Muscle layer of duodenum (tissue), 2 donors: Measurements from ENCODE around the gene RAB20.
"Not testable (repeated sequence)": the region's sequence is repeated elsewhere in the genome, so short reads cannot be mapped to it uniquely, and the experiment has no call there.

Source experiments
- H3K27ac ChIP-seq: one replicate; pipeline ENCODE4 v1.7.0; 2013; ENCODE audit warnings: mild to moderate bottlenecking, low read length
- H3K27me3 ChIP-seq: one replicate; pipeline ENCODE4 v1.7.0; 2013; ENCODE audit warnings: low read depth, mild to moderate bottlenecking, control low read depth, low read length
- H3K36me3 ChIP-seq, 2 donors: one replicate each; pipeline ENCODE4 v1.7.0; 2013; ENCODE audit warnings: low read length in 2 of 2, control low read depth in 1 of 2, mild to moderate bottlenecking in 1 of 2; ENCODE audit not compliant: insufficient read depth in 2 of 2, control insufficient read depth in 1 of 2
- H3K4me1 ChIP-seq, 2 donors: one replicate each; pipeline ENCODE4 v1.7.0; 2013; ENCODE audit warnings: low read length in 2 of 2, mild to moderate bottlenecking in 2 of 2, control low read depth in 1 of 2, moderate library complexity in 1 of 2; ENCODE audit not compliant: insufficient read depth in 2 of 2, control insufficient read depth in 1 of 2
- H3K4me3 ChIP-seq, 2 donors: one replicate each; pipeline ENCODE4 v1.7.0; 2013; ENCODE audit warnings: low read length in 2 of 2, low read depth in 1 of 2, mild to moderate bottlenecking in 1 of 2
- H3K9me3 ChIP-seq, 2 donors: one replicate each; pipeline ENCODE4 v1.7.0; 2013; ENCODE audit warnings: low read length in 2 of 2, control low read depth in 1 of 2, mild to moderate bottlenecking in 1 of 2; ENCODE audit not compliant: control insufficient read depth in 1 of 2
- donor health status: healthy.

Gene RAB20

DNA sequence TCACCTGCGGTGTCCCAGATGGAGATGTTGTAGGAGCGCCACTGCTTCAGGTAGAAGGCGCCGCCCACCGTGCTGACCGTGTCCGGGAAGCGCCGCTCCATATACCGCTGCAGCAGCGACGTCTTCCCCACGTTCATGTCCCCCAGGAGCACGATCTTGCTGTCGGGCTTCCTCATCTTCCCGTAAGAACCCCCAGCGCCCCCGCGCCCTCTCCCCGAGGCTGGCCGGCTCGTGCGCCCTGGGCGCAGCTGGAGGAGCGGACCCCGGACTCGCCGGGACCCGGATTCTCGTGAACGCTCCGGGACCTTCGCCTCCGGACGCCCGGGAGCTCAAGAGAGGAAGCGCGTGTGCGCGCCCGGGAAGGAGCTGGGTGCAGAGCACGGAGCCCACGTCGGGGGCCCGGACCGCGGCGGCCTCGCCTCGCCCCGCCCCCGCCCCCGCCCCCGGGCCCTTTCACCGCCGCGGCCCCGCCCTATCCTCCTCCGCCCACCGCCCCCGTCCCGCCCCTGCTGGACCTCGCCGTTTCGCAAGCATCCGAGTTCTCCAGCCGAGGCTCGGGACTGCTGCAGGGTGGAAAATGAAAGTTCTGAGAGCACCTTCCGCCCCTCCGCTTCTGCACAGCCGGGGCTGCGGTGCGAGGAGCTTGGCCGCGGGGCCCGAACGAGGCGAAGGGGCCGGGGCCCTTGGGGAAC, at the start of gene RAB20:
RAB20 (minus strand) TSS at position 379 of the 692 bp plus-strand sequence; CDS start at position 176, 203 bp downstream.
- H3K9me3 ChIP-seq: no peaks in the 10 kb centered on the region
- H3K27me3 ChIP-seq: no peaks in the 10 kb centered on the region
- H3K4me3 ChIP-seq: peak within 1 kb of the TSS; percentile 89 to 91
- H3K27ac ChIP-seq: peak within 1 kb of the TSS; percentile 94
- H3K36me3 ChIP-seq: peaks cover 0 to 8% of the 10 kb centered on the region in 2 donors
- H3K4me1 ChIP-seq: peaks cover 0 to 20% of the 10 kb centered on the region in 2 donors

- H3K4me1 ChIP-seq: no peaks in the 10 kb centered on the region
- H3K36me3 ChIP-seq: peaks cover 0 to 7% of the 10 kb centered on the region in 2 donors
- no peak overlapping the region for H3K4me3 ChIP-seq
- no peaks in the 10 kb centered on the region for H3K9me3 ChIP-seq
- no peak overlapping the region for H3K27ac ChIP-seq
- H3K27me3 ChIP-seq: no peaks in the 10 kb centered on the region
These were observed 49.6 kb upstream of the RAB20 start for GRCh38 chr13:110610955-110611595.

GRCh38 chr13:110607675-110608224, 46.2 kb upstream of the RAB20 start:
- Histone ChIP-seq H3K27me3 (no peaks in the 10 kb centered on the region), H3K4me3 (no peak overlapping the region), H3K9me3 (no peaks in the 10 kb centered on the region), H3K36me3 (no peaks in the 10 kb centered on the region), H3K4me1 (no peaks in the 10 kb centered on the region), H3K27ac (no peak overlapping the region)

DNA sequence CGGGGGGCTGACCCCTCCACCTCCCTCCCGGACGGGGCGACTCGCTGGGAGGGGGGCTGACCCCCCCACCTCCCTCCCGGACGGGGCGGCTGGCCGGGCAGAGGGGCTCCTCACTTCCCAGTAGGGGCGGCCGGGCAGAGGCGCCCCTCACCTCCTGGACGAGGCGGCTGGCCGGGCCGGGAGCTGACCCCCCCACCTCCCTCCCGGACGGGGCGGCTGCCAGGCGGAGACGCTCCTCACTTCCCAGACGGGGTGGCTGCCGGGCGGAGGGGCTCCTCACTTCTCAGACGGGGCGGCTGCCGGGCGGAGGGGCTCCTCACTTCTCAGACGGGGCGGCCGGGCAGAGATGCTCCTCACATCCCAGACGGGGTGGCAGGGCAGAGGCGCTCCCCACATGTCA, 44.8 kb upstream of the RAB20 start:
- not testable (repeated sequence) for H3K4me1 ChIP-seq, H3K27me3 ChIP-seq, H3K9me3 ChIP-seq

GRCh38 chr13:110605132-110605531, 43.6 kb upstream of the RAB20 start:
- Histone ChIP-seq H3K36me3 (no peaks in the 10 kb centered on the region), H3K4me3 (no peak overlapping the region), H3K27ac (no peak overlapping the region), H3K27me3 (no peaks in the 10 kb centered on the region), H3K4me1 (no peaks in the 10 kb centered on the region), H3K9me3 (no peaks in the 10 kb centered on the region)

More for the DNA sequence above, 44.8 kb upstream of the RAB20 start:
- not testable (repeated sequence) for H3K4me3 ChIP-seq, H3K27ac ChIP-seq, H3K36me3 ChIP-seq

DNA sequence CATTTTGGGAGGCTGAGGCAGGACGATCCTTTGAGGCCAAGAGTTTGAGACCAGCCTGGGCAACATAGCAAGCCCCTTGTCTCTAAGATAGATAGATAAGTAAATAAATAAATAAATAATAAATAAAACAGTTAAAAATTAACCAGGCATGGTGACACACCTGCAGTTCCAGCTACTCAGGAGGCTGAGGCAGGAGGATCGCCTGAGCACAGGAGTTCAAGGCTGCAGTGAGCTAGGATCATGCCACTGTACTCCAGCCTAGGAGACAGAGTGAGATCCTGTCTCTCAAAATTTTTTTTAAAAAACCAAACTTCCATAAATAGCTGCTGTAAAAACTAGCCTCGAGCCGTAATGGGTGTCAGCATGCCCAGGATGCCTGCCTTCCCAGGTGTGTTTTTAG, 39.5 kb upstream of the RAB20 start:
- Histone ChIP-seq H3K27ac (no peak overlapping the region), H3K4me1 (no peaks in the 10 kb centered on the region), H3K36me3 (no peaks in the 10 kb centered on the region), H3K4me3 (no peak overlapping the region), H3K27me3 (no peaks in the 10 kb centered on the region), H3K9me3 (no peaks in the 10 kb centered on the region)

- Histone ChIP-seq H3K4me1 (no peaks in the 10 kb centered on the region), H3K4me3 (no peak overlapping the region), H3K27me3 (no peaks in the 10 kb centered on the region), H3K36me3 (no peaks in the 10 kb centered on the region), H3K27ac (no peak overlapping the region), H3K9me3 (no peaks in the 10 kb centered on the region)
These were observed 38.8 kb upstream of the RAB20 start for GRCh38 chr13:110600261-110600819.

DNA sequence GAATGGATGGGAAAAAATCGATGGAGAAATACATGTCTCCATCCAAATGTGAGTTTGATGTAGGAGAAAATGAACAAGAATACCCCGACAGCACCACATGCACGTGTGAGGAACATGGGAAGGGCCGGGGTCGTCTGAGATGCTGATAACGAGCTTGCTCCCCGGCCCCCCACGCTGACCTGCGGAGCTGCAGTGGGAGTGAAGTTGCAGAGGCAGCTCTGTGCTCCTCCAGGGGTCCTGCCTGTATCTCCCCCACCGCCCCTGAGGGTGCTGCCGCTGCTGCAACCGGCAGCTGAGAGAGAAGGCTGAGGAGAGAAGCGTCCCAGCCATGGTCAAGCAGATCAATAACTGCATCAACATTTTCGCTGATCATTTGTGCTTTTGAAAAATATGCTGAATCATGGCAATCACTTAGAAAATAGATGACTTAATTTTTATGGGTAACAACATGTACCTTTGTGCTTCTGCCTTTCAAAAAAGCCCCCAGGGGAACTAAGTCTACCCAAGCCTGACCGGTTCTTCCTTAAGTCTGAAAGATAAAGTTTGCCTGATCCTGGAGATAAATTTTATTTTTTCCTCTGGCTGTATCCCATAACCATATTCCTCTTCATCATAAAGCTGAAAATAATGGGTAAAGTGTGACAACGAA, 35.6 kb upstream of the RAB20 start:
- H3K36me3 ChIP-seq: no peaks in the 10 kb centered on the region
- no peak overlapping the region for H3K4me3 ChIP-seq
- H3K9me3 ChIP-seq: no peaks in the 10 kb centered on the region
- H3K27me3 ChIP-seq: no peaks in the 10 kb centered on the region
- H3K4me1 ChIP-seq: no peaks in the 10 kb centered on the region
- no peak overlapping the region for H3K27ac ChIP-seq

DNA sequence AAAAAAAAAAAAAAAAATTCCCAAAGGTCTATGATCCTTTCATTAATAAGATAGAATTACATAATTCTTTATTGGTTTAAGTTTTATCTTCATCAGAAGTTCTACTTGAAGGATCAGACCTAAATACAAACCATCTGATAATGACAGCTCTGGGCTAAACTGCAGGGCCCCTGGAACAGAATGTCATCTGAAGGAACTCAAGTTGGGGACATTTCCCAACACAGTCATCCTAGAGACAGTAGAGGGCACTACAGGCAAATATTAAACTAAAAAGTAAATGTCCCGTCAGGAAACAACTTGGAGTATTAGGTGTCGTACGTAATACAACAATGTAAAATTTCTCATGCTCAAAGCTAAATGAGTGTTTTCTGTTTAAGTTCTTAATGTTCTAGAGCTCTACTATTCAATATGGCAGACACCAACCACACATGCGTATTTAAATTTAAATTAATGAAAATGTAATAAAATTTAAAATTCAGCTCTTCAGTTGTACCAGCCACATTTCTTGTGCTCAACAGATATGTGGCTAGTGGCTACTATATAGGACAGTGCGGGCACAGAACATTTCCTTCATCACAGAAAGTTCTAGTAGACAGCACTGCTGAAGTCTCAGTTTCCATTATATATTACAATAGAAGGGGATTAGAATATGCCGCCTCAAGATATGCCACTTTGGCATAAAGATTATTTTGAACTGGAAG, 32.1 kb upstream of the RAB20 start:
- Histone ChIP-seq H3K27me3 (no peaks in the 10 kb centered on the region), H3K36me3 (no peaks in the 10 kb centered on the region), H3K4me3 (no peak overlapping the region), H3K4me1 (no peaks in the 10 kb centered on the region), H3K27ac (no peak overlapping the region), H3K9me3 (no peaks in the 10 kb centered on the region)

DNA sequence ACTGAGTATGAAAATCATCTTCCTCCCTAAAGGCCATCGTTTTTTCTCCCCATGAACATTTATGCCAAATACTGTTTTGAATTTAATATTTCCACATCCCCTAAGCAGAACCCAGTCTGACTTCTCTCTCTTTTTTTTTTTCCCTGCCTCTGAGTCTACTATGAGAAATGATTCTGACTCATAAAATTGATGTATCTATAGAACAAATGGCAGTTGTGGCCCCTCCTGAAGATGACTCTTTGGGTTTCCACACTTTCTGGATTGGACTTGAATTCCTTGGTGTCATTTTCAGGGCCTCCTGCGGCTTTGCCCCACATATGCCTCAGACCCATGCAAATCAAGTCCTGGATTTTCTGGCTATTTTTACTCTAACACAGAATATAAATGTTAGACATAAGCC, 31.1 kb upstream of the RAB20 start:
- no peaks in the 10 kb centered on the region for H3K36me3 ChIP-seq
- no peaks in the 10 kb centered on the region for H3K9me3 ChIP-seq
- H3K4me3 ChIP-seq: no peak overlapping the region
- H3K27ac ChIP-seq: no peak overlapping the region
- H3K27me3 ChIP-seq: no peaks in the 10 kb centered on the region
- H3K4me1 ChIP-seq: no peaks in the 10 kb centered on the region

DNA sequence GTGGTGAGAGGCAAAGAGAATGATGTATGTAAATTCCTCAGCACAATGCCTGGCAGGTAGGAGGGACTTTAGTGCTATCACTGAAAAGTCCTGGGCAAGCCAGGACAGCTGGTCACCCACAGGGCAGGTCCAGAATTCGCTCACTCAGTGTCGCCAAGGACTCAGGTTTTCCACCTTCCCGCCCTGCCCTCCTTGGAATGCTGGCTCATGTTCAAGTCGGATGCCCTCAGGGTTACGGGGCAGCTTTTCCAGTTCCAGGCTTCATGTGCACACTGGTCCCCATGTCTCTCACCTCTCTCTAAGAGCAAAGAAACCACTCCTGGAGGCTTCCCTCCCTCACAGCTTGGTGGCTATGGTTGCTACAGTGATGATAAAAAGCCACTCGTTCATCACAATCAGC, 29.1 kb upstream of the RAB20 start:
- Histone ChIP-seq H3K27ac (no peak overlapping the region), H3K27me3 (no peaks in the 10 kb centered on the region), H3K4me1 (no peaks in the 10 kb centered on the region), H3K4me3 (no peak overlapping the region), H3K9me3 (no peaks in the 10 kb centered on the region), H3K36me3 (no peaks in the 10 kb centered on the region)
